NOMO-1 treated with dmso at 0.1 percent for 144 hours (cell line): Measurements from ENCODE around the gene TBC1D14.

Source experiments
- DNase-seq: peaks from one replicate; lab custom pipeline; 2025; ENCODE audit not compliant: unreplicated experiment; lab: John Stamatoyannopoulos, UW

The TBC1D14 gene

GRCh38 chr4:6991771-6992557 is 82.3 kb downstream of the TBC1D14 start:
- DNase-seq: no peak

- DNase-seq: no peak
Observed at GRCh38 chr4:6992728-6993677, 83.4 kb downstream of the TBC1D14 start.

DNA sequence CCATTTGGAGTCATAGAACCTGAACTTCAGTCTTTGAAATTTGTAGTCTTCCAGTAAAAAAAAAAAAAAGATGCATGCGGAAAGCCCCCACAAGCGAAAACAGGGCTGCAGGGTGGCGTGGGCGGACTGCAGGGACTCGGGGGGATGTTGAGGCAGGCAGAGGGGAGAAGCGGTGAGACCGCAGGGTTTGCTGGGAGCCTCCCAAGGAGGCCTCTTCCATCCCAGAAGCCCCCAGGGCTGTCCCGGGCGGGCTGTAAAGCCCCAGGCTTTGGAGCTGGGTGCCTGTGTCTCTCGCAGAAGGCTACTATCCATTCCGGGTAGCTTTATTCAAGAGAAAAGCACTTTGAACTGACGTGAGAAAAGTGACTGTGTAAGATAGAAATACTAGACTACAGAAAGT is 86.9 kb downstream of the TBC1D14 start:
- no peak for DNase-seq

DNA sequence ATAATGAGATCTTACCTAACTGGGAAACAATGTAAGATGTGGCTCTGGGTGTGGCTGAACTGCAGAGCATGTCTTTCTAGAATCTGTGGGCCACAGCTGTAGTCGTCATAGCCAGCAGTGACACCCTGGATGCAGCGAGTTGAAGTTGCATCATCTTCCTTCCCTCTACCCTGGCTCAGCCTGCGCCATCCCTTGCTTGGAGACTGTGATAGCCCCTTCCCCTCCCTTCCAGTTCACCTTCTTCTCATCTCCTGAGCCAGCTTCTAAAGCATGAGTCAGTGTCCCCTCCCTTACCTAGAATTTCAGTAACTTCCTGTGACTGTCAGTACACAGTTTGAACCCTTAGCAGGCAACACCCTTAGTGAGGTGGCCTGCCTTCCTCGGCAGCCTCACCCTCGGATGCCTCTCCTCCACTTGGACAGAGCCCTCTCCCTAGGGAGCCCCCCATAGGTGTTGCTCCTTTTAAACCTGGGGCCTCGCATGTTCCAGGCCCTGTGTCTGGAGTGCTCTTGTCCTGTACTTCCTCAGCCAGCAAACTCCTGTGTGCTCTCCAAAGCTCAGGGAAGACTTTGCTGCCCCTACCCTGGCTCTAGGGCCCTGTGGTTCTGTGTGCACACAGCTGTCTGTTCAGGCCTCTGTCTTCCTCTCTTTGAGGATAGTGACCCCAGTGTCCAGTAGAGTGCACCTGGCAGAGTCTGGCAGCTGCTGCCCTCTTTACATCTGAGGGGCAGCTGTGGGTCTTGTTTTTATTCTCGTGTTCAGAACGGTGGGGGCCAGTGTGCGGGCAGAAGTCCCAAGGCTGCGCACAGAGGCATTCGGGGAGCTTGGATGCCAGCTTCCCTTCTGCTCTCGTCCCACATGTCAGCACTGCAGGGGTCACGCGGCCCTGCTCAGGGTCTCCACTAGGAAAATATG is 89.8 kb downstream of the TBC1D14 start:
- DNase-seq: no peak

DNA sequence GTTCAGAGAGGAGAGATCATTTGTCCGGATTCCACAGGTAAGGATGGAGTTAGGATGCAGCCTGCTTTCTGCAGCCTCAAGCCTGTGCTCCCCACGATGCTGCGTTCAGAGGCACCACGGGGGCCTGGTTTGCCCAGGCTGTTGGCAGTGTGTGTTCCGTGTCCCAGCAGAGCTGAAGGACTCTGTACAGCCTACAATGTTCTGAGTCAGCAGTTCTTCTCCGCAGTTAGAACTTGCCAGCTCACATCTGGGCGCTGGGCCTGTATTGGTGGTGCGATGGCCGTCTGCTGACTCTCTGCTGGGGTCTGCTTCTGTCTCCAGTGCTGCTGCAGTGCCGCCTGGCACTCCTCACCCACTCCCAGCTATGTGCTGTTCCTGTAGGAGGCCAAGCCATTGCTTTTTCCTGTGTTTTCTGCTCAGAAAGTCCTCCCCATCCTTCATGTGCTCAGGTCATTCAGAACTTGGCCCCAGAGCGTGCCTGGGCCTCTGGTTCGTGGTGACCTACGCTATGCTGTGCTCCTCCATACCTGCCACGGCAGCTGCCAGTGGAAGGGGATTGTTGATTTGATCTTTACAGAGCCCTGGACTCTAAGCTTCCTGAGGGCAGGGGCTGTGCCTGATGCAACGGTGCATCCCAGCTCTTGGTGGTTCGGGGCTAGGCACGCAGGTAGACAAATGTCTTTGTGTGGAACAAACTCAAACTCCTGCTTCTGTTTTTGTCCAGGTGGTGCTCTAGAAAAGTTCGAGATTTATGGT is 91.0 kb downstream of the TBC1D14 start:
- DNase-seq: no peak

GRCh38 chr4:7001271-7001670 is 91.6 kb downstream of the TBC1D14 start:
- DNase-seq: no peak

DNA sequence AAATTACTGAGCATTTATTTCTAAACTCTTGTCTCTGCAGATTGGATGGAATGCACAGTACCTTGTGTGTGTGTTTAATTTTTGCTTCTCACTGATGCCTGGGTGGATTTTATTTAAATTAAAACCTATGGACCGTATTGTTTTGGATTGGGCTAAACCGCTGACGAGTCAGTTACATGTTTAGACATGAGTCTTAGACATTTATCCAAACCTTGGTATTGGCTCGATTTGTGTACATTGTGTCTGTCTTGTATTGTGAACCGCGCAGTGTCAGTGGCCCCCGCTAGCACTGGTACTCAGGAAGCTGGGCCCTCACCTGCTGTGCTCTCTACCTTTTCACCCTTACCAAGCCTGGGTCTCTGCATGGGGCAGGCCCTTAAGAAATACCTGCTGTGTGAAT is 92.7 kb downstream of the TBC1D14 start:
- DNase-seq: no peak

DNA sequence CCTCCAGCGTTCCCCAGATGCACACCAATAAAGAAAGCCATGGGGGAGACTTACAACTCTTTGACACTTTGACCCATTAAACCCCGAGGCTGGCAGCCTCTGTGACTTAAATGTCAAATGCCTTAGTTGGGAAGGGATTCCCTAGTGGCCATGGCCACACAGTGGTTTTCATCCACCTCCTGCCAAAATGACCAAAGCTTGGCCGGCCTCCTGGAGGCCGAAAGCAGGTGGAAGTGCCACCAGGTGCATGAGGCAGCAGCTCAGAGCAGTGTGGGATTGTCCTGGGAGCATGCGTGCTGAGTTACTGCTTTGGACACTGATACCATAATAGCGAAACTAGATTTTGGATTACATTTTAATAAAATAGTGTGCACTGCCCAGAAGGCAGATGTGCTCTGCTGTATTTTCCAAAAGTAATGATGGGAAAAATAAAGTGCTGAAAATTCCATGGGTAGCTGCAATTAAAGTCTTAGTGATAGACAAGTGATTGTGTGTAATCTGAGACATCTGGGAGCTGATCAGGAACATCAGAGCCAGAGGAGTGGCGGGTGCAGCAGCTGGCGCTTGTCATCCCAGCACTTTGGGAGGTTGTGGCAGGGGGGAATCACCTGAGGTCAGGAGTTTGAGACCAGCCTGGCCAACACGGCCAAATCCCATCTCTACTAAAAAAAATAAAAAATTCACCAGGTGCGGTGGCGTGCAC is 93.7 kb downstream of the TBC1D14 start:
- DNase-seq: no peak

DNA sequence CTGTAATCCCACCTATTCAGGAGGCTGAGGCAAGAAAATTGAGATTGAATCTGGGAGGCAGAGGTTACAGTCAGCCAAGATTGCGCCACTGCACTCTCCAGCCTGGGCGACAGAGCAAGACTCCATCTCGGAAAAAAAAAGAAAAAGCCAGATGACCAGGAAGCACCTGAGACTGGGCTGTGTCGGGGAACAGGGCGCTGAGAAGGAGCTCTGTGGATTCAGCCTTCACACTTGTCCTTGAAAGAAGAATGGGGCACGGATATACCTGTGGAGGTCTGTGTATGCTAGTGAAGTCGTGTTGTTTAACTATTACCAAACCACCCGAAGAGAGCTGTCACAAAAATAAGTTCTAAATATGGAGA is 94.2 kb downstream of the TBC1D14 start:
- DNase-seq: no peak

DNA sequence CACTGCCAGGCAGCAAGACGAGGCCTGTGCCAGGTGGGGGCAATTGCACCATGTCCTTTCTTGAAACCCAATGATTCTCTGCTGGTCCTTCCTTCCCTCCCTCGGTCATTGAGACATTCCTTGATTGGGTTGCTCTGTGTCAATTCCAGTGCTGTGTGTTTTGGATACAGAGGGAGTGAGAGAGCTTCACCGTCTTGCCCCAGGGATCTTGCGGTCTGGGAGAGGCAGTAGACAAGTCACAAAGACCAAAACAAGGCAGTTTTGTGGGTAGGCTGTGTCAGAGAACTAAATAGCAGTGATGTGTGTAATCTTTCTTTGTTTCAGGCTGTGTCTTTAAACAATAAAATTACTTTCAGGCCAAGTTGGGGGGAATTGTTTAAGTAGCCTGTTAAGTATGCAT is 94.7 kb downstream of the TBC1D14 start:
- DNase-seq: no peak

DNA sequence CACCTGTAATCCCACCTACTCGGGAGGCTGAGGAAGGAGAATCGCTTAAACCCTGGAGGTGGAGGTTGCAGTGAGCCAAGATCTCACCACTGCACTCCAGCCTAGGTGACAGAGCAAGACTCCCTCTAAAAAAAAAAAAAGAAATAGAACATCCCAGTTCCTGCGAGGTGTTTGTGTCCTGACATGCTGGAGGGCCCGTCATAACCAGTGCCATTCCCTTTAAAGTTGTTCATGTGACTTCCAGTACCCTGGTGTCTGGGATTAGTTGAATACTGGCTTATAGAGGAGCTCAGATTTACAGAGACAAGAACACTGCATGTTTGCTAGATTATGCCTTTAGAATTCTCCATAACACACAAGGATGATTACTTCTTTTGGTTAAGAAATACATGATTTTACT is 95.9 kb downstream of the TBC1D14 start:
- DNase-seq: no peak

GRCh38 chr4:7006411-7006810 is 96.8 kb downstream of the TBC1D14 start:
- DNase-seq: no peak

DNA sequence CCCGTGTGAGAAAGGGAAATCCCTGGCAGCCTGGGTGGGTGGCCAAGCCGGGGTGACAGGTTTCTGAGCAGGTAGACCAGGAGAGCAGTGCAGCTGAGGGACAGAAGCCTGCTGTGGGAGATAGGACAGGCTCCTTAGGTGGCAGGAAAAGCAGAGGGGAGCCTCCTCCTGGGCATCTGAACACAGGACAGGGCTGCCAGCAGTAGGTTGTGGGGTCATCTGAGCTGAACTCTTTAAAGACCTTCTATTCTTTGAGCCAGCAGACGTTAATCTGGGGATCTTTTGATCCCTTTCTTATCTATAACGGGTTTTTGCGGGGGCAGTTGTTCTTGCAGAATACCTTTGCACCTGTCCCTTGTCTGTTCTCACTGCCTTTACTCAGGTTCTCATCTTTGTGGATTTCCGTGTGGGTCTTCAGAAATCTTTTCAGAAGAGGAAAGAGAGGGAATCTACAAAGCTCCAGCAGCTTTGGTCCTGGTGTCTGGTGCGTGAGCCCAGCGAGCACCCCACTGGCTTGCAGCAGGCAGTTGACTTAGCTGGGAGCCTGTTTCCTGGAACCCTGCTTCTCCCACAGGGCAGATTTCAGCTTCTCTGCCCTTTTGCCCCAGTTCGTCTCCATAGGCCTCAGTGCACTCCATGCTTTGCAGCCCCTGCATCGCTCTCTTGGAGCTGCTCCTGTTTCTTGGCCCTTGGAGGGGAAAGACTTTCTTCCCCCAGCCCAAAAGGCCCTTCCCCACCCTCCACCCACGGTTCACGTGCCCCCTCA is 97.7 kb downstream of the TBC1D14 start:
- DNase-seq: no peak

DNA sequence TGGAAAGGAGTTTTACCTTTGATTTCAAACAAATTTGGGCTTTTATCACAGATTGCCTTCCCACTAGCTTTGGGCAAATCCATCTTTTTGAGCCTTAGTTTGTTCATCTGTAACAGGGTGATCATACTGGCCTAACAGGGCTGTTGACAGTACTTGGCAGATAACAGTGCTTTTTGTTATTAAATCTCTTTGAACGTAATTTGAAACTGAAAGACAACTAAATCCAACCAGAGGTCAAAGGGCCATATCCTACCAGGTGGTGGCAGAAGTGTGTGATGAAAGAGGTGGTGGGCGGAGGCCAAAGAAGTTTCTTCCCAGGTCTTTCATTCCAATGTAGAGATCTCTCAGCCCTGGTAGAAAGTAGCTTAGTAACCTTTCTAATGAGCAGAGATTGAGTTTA is 98.3 kb downstream of the TBC1D14 start:
- DNase-seq: no peak

DNA sequence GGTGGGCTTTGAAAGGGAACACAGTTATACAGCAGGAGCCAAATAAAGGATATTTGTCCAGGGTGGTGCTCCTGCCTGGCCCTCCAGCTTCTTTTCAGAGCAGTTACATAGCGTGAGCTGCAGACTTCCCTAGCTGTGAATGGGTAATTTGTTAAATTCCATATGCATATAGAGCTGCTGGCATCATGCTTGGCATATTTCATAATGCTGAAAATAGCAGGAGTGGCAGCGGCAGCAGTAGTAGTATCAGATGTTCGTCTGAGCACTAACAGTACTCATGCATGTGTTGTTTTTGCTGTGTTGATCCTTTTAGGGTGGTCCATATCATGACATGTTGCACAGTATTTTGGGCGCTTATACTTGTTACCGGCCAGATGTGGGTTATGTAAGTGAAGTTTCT is 99.9 kb downstream of the TBC1D14 start:
- no peak for DNase-seq

- DNase-seq: no peak
Observed at GRCh38 chr4:7013175-7013574, 103.5 kb downstream of the TBC1D14 start.

DNA sequence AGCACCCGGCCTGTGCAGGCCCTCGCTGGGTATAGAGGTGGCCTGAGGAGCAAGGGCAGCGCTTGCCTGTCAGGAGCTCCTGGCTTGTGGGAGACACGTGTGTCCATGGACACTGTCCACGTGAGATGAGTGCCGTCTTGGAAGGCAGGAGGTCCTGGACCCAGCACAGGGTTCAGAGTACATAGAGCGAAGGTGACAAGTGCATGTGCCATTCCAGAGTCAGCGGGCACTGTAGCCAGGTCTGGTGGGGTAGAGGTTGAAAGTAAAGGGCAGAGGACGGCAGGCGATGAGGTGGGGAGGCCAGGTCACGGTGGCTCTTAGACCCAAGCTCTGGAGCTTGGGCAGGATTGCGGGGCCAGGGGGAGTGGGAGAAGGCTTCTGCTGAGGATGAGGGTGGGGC is 105.2 kb downstream of the TBC1D14 start:
- no peak for DNase-seq

DNA sequence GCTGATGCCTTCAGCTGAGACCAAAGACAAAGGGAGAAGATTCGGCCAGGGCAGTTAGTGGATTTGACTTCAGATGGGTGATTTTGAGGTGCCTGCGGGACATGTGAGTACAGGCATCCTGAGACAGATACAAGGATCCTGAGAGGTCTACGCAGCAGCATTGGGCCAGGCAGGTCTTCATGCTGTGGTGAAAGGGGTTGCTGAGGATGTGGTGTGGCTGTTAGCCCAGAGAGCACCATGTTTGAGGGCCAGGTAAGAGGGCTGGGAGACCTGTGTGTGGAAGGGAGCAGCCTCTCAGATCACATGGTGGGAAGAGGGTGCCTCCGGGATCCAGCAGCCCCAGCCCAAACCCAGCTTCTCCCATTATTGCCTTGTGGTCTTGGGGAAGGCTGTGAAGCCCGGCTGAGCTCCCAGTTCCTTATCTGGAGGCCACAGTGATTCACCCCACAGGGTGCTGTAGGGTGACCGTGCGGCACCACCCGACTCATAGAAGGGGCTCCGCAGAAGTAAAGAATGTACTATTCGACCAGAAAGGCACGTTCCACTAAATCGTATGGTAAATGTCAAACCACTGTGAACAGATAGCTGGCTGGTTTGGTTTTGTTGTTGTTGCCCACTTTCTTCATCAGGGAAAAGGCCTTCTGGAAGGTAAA is 105.9 kb downstream of the TBC1D14 start:
- DNase-seq: no peak

DNA sequence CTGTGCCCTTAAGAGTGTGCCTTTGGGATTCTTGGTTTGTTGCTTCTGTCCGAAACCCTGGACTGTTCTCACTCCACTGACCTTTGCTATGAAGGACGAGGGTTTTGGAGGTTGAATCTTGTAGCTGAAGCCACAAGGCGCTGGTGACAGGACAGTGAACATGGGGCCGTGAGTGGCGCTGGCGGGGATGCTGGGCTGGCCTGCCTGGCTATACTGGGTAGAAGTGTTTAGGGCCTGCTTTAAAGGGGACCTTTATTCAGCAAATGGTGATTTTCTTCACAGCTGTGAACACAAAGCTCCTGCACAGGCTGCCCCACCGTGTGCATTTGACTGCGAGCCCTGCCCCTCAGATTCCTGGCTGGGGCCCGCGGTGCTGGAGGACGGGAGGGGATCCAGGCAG is 106.5 kb downstream of the TBC1D14 start:
- DNase-seq: no peak
